ENCODE data around the gene RO60.
"Not testable (repeated sequence)": the region's sequence is repeated elsewhere in the genome, so short reads cannot be mapped to it uniquely, and the experiment has no call there.

The RO60 gene

DNA sequence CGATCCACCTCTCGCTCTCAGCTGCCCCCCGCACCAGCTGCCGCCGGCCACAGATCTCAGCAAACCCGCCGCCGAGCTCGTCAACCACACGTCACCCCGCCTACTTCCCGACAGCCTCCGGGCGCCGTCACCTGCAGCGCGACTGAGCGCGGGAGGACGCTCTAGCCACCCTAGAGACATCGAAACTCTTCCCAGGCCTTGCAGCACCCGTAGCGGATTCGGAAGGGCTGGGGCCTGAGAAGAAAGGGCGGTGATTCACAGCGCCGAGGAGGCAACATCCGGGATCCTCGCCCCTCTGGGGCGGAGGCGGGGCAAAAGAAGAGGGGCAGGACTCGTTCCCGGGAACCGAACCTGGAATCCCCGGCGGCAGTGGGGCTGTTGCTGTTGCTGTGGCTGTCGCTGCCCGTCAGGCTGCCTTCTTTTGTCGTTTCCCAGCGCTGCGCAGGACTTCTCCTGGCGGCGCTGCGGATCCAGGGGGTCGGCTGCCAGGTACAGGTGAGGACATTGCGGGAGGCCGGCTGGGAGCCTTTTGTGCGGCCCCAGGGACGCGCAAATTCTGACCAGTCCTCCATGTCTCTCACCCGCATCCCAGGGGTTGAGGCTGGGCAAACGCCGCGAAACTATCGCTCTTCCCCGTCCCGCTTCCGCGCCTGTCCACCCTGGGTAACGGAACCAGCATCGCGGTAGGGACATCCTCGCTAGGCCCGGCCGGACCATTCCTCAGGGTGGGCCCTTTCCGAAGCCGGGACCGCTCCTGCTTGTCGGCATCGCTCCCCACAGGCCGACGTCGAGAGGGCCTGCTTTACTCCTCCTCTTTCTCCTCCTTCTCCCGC lies at the start of gene RO60, which contains the start of gene UCHL5:
Gene RO60, plus strand, starts transcription at position 331 of the 833 bp plus-strand sequence. CDS start 9,443 bp downstream, outside the sequence.
Gene UCHL5, minus strand, starts transcription at position 79 of the 833 bp plus-strand sequence. CDS start 100 bp downstream, outside the sequence.
- H3K27me3 Mint-ChIP-seq, result no peaks in the 10 kb centered on the region
- peak; percentile 89 to 96 for DNase-seq
- H3K9me3 Mint-ChIP-seq, result peaks cover 0 to 5% of the 10 kb centered on the region in 2 donors
- ATAC-seq, result peak; percentile 97
- H3K27ac Mint-ChIP-seq, result peak within 1 kb of the TSS; percentile 98 to 99
- peak within 1 kb of the TSS; percentile 90 to 97 for H3K4me3 Mint-ChIP-seq
- H3K4me1 Mint-ChIP-seq, result peaks cover 53% of the 10 kb centered on the region

DNA sequence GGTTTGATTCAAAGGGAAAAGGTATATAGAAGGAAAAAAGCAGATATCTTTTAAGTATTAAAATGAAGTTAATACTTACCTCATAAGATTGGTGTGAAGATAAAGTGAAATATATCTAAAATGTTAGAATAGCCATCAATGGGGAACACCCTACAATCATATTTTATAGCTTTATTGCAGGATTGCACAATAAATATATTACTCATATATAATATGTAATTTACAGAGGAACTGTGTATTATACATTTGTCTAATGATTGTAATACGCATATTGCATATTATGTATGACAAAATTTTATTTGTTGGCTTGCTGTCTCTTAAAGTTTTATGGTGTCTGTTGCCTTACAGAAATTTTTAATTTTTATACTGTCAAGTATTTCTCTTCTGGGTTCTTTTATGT lies 48.0 kb upstream of the RO60 start:
- H3K27ac Mint-ChIP-seq, result no peak overlapping the region
- no peaks in the 10 kb centered on the region for H3K27me3 Mint-ChIP-seq
- ATAC-seq, result no peak
- H3K9me3 Mint-ChIP-seq, result no peaks in the 10 kb centered on the region
- H3K4me1 Mint-ChIP-seq, result no peaks in the 10 kb centered on the region
- no peak for DNase-seq
- no peak overlapping the region for H3K4me3 Mint-ChIP-seq

- no peak for ATAC-seq
- no peak overlapping the region for H3K27ac Mint-ChIP-seq
- no peak for DNase-seq
- no peaks in the 10 kb centered on the region for H3K4me1 Mint-ChIP-seq
- H3K27me3 Mint-ChIP-seq, result no peaks in the 10 kb centered on the region
- H3K9me3 Mint-ChIP-seq, result no peaks in the 10 kb centered on the region
- H3K4me3 Mint-ChIP-seq, result no peak overlapping the region
Observed at GRCh38 chr1:193013005-193013404, 46.4 kb upstream of the RO60 start.

DNA sequence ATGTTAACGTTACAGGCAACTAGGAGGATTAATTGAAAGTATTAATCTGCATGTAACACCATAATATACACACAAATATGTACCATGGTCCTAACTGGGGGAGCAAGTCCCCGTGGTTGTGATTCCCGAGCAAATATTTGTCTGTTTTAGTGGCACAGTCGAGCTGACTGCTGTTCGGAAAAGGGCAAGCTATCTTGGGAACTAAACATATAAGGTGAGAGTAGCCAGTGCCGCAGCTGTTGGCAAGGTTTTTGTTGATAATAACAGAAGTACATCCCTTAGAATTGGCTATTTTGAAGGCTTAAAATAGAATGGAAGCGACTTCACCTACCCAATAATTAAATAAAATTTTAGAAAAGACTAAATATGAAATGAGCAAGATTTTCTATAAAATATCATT lies 45.7 kb upstream of the RO60 start:
- Mint-ChIP-seq H3K27ac (no peak overlapping the region), H3K27me3 (no peaks in the 10 kb centered on the region), H3K4me3 (no peak overlapping the region), H3K4me1 (no peaks in the 10 kb centered on the region), H3K9me3 (no peaks in the 10 kb centered on the region)
- no peak for ATAC-seq
- no peak for DNase-seq

DNA sequence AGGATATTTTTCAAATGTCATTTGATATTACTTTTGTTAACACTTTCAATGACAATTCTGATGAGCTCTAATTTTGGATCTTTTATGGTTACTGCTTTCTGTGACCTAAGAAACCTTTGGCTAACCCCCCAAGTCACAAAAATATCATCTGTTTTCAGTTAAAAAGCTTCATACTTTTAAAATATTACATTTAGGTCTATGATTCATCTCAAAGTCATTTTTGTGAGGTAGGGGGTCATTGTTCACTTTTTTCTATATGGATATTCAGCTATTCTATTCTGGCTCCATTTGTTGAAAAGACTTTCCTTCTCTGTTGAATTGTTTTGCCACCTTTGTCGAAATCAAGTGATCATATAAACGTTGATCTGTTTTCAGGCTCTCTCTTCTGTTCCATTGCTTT lies 45.0 kb upstream of the RO60 start:
- ATAC-seq (no peak), DNase-seq (no peak)
- H3K27me3 Mint-ChIP-seq, result no peaks in the 10 kb centered on the region
- no peaks in the 10 kb centered on the region for H3K9me3 Mint-ChIP-seq
- no peaks in the 10 kb centered on the region for H3K4me1 Mint-ChIP-seq
- H3K4me3 Mint-ChIP-seq, result no peak overlapping the region
- H3K27ac Mint-ChIP-seq, result no peak overlapping the region

GRCh38 chr1:193016788-193017187 lies 42.6 kb upstream of the RO60 start:
- ATAC-seq, result no peak
- DNase-seq, result no peak
- Mint-ChIP-seq H3K27ac (no peak overlapping the region), H3K4me3 (no peak overlapping the region), H3K9me3 (no peaks in the 10 kb centered on the region), H3K27me3 (no peaks in the 10 kb centered on the region), H3K4me1 (no peaks in the 10 kb centered on the region)

DNA sequence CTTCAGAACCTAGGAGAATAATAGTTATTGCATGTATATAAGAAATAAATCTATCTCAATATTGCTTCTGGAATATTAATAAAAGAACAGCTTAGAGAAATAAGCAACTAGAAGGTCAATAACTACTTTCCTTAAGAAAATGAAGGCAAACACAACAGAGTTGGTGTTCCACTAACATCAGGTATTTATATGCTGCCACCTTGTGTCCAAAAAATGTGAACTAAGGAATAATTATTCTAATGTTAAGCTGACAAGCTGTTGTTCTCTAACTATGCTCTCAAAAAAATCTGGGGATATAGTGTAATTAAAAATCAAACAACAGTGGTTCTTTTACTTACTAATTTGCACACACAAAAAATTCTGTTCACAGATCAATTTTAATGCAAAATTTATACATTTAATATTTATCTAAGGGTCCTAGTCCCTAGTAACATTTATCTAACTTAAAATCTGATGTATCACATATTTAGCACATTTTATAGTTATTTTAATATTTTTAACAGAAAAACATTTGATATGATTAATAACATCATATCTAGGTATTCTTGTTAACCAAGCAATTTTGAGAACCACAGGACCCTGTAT lies 39.9 kb upstream of the RO60 start:
- ATAC-seq, result no peak
- H3K9me3 Mint-ChIP-seq, result no peaks in the 10 kb centered on the region
- H3K4me3 Mint-ChIP-seq, result no peak overlapping the region
- H3K27ac Mint-ChIP-seq, result no peak overlapping the region
- no peaks in the 10 kb centered on the region for H3K4me1 Mint-ChIP-seq
- H3K27me3 Mint-ChIP-seq, result no peaks in the 10 kb centered on the region
- DNase-seq, result no peak

GRCh38 chr1:193025218-193025617 lies 34.2 kb upstream of the RO60 start:
- DNase-seq (no peak), ATAC-seq (no peak)
- H3K27me3 Mint-ChIP-seq, result no peaks in the 10 kb centered on the region
- H3K9me3 Mint-ChIP-seq, result no peaks in the 10 kb centered on the region
- H3K4me3 Mint-ChIP-seq, result no peak overlapping the region
- H3K27ac Mint-ChIP-seq, result no peak overlapping the region
- H3K4me1 Mint-ChIP-seq, result peaks cover 8% of the 10 kb centered on the region

- H3K9me3 Mint-ChIP-seq, result no peaks in the 10 kb centered on the region
- H3K27me3 Mint-ChIP-seq, result no peaks in the 10 kb centered on the region
- no peak overlapping the region for H3K27ac Mint-ChIP-seq
- no peak for ATAC-seq
- DNase-seq, result no peak
- peaks cover 23% of the 10 kb centered on the region for H3K4me1 Mint-ChIP-seq
- no peak overlapping the region for H3K4me3 Mint-ChIP-seq
Observed at GRCh38 chr1:193030280-193030679, 29.1 kb upstream of the RO60 start.

DNA sequence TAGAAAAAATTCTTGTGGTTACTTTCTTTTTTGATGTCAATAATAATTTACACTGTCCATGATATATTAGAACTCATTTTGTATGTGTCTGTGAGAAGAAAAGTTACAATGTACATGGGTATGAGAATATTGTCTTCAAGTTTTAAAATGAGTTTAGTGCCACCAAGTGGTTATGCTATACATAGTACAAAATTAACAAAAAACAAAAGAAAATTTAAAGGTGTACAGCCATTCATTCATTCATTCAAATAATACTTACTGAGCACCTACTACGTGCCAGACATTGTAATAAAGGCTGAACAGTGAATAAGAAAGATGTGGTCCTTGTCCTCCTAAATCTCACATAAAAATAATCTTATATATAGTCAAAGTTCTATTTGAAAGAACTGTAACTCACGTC lies 28.0 kb upstream of the RO60 start:
- H3K4me3 Mint-ChIP-seq, result no peak overlapping the region
- H3K27me3 Mint-ChIP-seq, result no peaks in the 10 kb centered on the region
- no peaks in the 10 kb centered on the region for H3K9me3 Mint-ChIP-seq
- H3K27ac Mint-ChIP-seq, result no peak overlapping the region
- no peak for DNase-seq
- peaks cover 29% of the 10 kb centered on the region for H3K4me1 Mint-ChIP-seq
- no peak for ATAC-seq

GRCh38 chr1:193032643-193033427 lies 26.6 kb upstream of the RO60 start:
- H3K4me1 Mint-ChIP-seq, result peaks cover 38% of the 10 kb centered on the region
- not testable (repeated sequence) for H3K4me3 Mint-ChIP-seq, DNase-seq, ATAC-seq, H3K9me3 Mint-ChIP-seq, H3K27ac Mint-ChIP-seq, H3K27me3 Mint-ChIP-seq

DNA sequence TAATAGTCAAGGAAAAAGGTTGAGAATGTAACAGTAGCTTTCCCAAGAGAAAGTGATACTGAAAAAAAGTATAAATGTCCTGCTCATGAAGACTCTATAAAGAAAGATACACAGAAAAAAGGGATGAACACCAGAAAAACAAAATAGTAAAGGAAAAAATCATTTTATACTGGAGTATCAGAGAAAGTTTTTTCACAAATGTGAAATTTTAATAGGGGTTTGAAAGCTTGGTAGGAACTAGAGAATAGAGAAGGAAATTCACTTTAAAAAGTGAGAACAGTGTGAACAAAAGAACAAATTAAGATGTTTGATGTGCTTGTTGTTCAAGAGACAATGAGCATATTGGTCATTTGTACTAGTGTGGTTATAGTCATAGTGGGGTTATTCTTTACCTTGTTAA lies 25.8 kb upstream of the RO60 start:
- DNase-seq (no peak), ATAC-seq (no peak)
- H3K9me3 Mint-ChIP-seq, result no peaks in the 10 kb centered on the region
- no peak overlapping the region for H3K4me3 Mint-ChIP-seq
- H3K27me3 Mint-ChIP-seq, result no peaks in the 10 kb centered on the region
- peak overlapping the region in 1 of 2 donors; percentile 28 for H3K27ac Mint-ChIP-seq
- peaks cover 38% of the 10 kb centered on the region for H3K4me1 Mint-ChIP-seq

DNA sequence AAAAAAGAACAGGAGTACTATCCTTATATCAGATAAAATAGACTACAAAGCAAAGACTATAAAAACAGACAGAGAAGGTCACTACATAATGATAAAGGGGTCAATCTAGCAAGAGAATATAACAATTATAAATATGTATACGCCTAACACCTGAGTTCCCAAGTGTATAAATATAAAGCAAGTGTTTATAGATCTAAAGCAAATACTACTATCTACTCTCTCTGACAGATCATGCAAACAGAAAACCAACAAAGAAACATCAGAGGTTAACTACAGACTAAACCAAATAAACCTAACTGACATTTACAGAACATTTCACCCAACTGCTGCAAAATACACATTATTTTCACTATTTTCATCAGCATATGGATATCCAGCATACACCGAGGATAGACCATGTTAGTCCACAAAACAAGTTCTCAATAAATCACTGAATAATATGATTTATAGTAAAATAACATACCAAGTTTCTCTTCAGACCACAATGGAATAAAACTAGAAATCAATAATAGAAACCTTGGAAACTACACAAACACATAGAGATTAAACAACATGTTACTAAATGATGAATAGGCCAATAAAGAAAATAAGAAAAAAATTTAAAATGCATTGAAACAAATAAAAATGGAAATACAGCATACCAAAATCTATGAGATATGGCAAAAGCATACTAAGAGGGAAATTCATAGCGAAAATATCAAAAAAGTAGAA lies 22.9 kb upstream of the RO60 start:
- no peaks in the 10 kb centered on the region for H3K9me3 Mint-ChIP-seq
- no peak for DNase-seq
- no peak overlapping the region for H3K27ac Mint-ChIP-seq
- no peak overlapping the region for H3K4me3 Mint-ChIP-seq
- peaks cover 50% of the 10 kb centered on the region for H3K4me1 Mint-ChIP-seq
- no peak for ATAC-seq
- H3K27me3 Mint-ChIP-seq, result no peaks in the 10 kb centered on the region

DNA sequence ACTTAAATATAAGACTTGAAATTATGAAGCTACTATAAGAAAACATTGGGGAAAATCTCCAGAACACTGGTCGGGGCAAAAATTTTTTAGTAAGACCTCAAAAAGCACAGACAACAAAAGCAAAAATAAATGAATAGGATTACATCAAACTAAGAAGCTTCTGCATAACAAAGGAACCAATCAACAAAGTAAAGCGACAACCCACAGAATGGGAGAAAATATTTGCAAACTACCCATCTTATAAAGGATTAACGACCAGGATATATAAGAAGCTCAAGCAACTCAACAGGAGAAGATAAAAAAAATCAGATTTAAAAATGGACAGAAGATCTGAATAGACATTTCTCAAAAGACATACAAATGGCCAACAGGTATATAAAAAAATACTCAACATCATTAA lies 19.4 kb upstream of the RO60 start:
- no peaks in the 10 kb centered on the region for H3K27me3 Mint-ChIP-seq
- H3K9me3 Mint-ChIP-seq, result no peaks in the 10 kb centered on the region
- H3K4me1 Mint-ChIP-seq, result peaks cover 36% of the 10 kb centered on the region
- no peak for ATAC-seq
- DNase-seq, result no peak
- no peak overlapping the region for H3K27ac Mint-ChIP-seq
- H3K4me3 Mint-ChIP-seq, result no peak overlapping the region

Measured in stimulated activated naive CD8-positive, alpha-beta T cell treated with anti-CD3 and anti-CD28 coated beads, Interleukin-15, amount 100 ng/mL, for 72 hours (primary cell).